Measurements from ENCODE around the gene CRELD2. TPM values are rescaled to one million over a fixed set of nuclear protein-coding genes. Genes with fewer than 3 reads are reported as not detected.

Gene CRELD2
- total and polyA plus RNA-seq, 2 of the 13 experiments (the other 11 are each of a cell fraction or from before 2014, with no cell fraction given): 17.2 to 44.7 TPM

DNA sequence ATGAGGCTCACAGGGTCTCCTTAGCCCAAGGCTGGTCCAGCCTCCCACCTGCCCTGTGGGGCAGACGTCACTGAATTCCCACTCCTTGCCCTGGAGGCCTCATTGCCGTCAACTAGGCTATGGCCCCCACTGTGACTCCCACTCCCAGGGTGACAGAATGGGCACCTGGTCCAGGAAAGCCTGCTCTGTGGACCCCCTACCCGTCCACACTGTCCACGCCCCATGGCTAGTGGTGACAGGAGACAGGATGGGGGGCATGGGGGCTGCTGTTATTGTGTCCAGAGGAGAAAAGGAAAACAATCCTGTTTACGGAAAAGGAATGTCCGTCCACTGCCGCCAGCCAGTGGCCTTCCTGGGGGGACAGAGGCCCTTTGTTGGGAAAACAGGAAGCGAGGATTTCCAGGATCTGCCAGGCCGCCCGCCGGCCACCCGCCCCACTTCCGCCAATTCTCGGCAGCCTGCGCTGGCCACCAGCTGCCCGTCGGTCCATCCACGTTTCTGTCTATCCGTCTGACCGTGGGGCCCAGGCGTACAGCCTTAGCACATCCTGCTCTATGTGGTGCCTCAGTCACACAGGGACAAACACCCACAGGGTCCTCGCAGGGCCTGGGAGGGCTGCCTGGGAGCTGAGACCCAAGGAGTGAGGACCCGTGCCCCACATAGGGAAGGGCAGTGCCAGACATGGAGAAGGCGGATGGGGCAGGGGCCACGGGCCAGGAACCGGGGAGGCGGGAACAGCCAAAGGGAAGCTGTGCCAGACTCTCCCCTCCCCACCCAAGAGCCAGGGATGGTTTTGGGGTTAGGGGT lies 19.5 kb downstream of the CRELD2 start (continued):
- TF ChIP-seq, protein P1, sequence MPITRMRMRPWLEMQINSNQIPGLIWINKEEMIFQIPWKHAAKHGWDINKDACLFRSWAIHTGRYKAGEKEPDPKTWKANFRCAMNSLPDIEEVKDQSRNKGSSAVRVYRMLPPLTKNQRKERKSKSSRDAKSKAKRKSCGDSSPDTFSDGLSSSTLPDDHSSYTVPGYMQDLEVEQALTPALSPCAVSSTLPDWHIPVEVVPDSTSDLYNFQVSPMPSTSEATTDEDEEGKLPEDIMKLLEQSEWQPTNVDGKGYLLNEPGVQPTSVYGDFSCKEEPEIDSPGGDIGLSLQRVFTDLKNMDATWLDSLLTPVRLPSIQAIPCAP (CRISPR knock-in tag; IDR thresholded peaks at IDR 0.05; ENCODE audit: low read depth): no peak
- TF ChIP-seq ZFP62 (CRISPR knock-in tag; IDR thresholded peaks at IDR 0.05) (no peak), PCBP1 (IDR thresholded peaks at IDR 0.05; ENCODE audit: borderline replicate concordance, low read depth, low read length) (no peak), ZNF589 (CRISPR knock-in tag; conservative IDR thresholded peaks at IDR 0.05) (0 out of 2 replicates have a peak, but pooled peaks have one; percentile 18), ZNF180 (CRISPR knock-in tag; IDR thresholded peaks at IDR 0.05; ENCODE audit: borderline replicate concordance, low read depth) (no peak), NR2F2 (IDR thresholded peaks at IDR 0.05; ENCODE audit: borderline replicate concordance, low read depth) (no peak), RFXANK (CRISPR knock-in tag; IDR thresholded peaks at IDR 0.05) (no peak), FOXK1 (CRISPR knock-in tag; IDR thresholded peaks at IDR 0.05; ENCODE audit: borderline replicate concordance, low read depth) (no peak; the same call in none of the 2 replicates), ZNF350 (CRISPR knock-in tag; IDR thresholded peaks at IDR 0.05; ENCODE audit: borderline replicate concordance, low read depth) (peak; percentile 57; the same call in 1 of the 2 replicates), ARNTL (CRISPR knock-in tag; IDR thresholded peaks at IDR 0.05) (no peak; the same call in 1 of the 2 replicates), SP1 (IDR thresholded peaks at IDR 0.05) (no peak), SP1 (CRISPR knock-in tag; IDR thresholded peaks at IDR 0.05) (no peak), ZNF329 (CRISPR knock-in tag; IDR thresholded peaks at IDR 0.05; ENCODE audit: low read depth) (no peak), SMAD9 (CRISPR knock-in tag; IDR thresholded peaks at IDR 0.05) (0 out of 2 replicates have a peak, but pooled peaks have one; percentile 73), RFXAP (CRISPR knock-in tag; IDR thresholded peaks at IDR 0.05; ENCODE audit: borderline replicate concordance) (no peak), RFX1 (IDR thresholded peaks at IDR 0.05) (no peak)
- TF ChIP-seq, protein P2, sequence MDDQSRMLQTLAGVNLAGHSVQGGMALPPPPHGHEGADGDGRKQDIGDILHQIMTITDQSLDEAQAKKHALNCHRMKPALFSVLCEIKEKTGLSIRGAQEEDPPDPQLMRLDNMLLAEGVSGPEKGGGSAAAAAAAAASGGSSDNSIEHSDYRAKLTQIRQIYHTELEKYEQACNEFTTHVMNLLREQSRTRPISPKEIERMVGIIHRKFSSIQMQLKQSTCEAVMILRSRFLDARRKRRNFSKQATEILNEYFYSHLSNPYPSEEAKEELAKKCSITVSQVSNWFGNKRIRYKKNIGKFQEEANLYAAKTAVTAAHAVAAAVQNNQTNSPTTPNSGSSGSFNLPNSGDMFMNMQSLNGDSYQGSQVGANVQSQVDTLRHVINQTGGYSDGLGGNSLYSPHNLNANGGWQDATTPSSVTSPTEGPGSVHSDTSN (CRISPR knock-in tag; IDR thresholded peaks at IDR 0.05; ENCODE audit: borderline replicate concordance): no peak
- TF ChIP-seq, protein P3, sequence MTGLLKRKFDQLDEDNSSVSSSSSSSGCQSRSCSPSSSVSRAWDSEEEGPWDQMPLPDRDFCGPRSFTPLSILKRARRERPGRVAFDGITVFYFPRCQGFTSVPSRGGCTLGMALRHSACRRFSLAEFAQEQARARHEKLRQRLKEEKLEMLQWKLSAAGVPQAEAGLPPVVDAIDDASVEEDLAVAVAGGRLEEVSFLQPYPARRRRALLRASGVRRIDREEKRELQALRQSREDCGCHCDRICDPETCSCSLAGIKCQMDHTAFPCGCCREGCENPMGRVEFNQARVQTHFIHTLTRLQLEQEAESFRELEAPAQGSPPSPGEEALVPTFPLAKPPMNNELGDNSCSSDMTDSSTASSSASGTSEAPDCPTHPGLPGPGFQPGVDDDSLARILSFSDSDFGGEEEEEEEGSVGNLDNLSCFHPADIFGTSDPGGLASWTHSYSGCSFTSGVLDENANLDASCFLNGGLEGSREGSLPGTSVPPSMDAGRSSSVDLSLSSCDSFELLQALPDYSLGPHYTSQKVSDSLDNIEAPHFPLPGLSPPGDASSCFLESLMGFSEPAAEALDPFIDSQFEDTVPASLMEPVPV (CRISPR knock-in tag; IDR thresholded peaks at IDR 0.05): no peak
- TF ChIP-seq, protein P4, sequence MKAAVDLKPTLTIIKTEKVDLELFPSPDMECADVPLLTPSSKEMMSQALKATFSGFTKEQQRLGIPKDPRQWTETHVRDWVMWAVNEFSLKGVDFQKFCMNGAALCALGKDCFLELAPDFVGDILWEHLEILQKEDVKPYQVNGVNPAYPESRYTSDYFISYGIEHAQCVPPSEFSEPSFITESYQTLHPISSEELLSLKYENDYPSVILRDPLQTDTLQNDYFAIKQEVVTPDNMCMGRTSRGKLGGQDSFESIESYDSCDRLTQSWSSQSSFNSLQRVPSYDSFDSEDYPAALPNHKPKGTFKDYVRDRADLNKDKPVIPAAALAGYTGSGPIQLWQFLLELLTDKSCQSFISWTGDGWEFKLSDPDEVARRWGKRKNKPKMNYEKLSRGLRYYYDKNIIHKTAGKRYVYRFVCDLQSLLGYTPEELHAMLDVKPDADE (CRISPR knock-in tag; IDR thresholded peaks at IDR 0.05): 0 out of 2 replicates have a peak, but pooled peaks have one; percentile 22
- TF ChIP-seq, protein P5, sequence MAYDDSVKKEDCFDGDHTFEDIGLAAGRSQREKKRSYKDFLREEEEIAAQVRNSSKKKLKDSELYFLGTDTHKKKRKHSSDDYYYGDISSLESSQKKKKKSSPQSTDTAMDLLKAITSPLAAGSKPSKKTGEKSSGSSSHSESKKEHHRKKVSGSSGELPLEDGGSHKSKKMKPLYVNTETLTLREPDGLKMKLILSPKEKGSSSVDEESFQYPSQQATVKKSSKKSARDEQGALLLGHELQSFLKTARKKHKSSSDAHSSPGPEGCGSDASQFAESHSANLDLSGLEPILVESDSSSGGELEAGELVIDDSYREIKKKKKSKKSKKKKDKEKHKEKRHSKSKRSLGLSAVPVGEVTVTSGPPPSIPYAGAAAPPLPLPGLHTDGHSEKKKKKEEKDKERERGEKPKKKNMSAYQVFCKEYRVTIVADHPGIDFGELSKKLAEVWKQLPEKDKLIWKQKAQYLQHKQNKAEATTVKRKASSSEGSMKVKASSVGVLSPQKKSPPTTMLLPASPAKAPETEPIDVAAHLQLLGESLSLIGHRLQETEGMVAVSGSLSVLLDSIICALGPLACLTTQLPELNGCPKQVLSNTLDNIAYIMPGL (CRISPR knock-in tag; IDR thresholded peaks at IDR 0.05; ENCODE audit: borderline replicate concordance in 1 of 2, low read depth in 1 of 2): peak; percentile 28 to 32; a peak in 1 of 4 replicates
- TF ChIP-seq, protein P6, sequence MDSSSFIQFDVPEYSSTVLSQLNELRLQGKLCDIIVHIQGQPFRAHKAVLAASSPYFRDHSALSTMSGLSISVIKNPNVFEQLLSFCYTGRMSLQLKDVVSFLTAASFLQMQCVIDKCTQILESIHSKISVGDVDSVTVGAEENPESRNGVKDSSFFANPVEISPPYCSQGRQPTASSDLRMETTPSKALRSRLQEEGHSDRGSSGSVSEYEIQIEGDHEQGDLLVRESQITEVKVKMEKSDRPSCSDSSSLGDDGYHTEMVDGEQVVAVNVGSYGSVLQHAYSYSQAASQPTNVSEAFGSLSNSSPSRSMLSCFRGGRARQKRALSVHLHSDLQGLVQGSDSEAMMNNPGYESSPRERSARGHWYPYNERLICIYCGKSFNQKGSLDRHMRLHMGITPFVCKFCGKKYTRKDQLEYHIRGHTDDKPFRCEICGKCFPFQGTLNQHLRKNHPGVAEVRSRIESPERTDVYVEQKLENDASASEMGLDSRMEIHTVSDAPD (CRISPR knock-in tag; IDR thresholded peaks at IDR 0.05): no peak

Measured in HepG2 (cell line).